ENCODE results near the gene NEDD9. TPM values are rescaled to one million over a fixed set of nuclear protein-coding genes. Genes with fewer than 3 reads are reported as not detected.

NEDD9 gene
- total RNA-seq, 1 donor from 2014 or later: 10.3 TPM

DNA sequence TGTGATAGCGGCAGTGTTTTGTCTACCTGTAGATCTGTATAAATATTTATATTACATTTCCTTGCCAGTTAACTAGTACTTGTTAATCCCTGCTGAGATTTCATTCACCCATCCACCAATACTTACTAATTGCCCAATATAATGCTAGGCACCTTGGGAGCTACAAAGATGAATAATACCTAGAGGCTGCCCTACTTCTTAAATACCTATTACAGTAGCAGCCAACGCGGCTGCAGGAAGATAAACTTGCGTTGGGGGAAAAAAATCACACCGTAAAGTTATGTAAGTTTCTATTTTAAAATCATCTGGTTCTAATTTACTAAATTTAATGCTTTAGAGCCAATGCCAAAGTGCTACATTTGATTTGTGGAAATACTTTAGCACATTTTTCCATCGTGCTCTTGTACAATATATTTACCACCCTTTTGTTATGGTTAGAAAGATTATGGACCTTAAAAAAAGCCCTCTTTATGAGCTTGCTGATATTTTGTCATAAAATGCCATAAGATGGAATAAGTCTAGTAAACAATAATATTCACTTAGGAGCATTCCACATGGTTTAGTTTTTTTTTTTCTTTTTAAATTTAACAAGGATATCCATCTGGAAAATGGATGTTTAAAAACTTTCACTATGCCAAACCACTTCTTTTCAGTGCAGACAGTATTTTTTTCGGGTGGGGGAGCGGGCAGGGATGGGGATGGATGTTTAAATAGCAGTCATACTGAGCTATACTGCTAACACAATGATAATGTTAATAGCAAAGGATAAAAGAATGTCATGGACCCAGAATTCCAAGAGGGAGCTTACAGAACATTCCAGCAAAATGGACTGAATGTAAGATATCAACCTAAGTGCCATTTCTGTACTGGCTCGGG is 13.2 kb upstream of the NEDD9 start:
- Mint-ChIP-seq H3K36me3 (ENCODE audit: unreplicated experiment) (no peaks in the 10 kb centered on the region), H3K4me3 (ENCODE audit: unreplicated experiment) (no peak overlapping the region), H3K9me3 (ENCODE audit: unreplicated experiment) (peaks cover 4% of the 10 kb centered on the region), H3K27me3 (ENCODE audit: unreplicated experiment) (no peaks in the 10 kb centered on the region), H3K4me1 (ENCODE audit: unreplicated experiment) (peaks cover 16% of the 10 kb centered on the region), H3K27ac (ENCODE audit: unreplicated experiment) (peak overlapping the region; percentile 46)
- TF ChIP-seq, protein P1, sequence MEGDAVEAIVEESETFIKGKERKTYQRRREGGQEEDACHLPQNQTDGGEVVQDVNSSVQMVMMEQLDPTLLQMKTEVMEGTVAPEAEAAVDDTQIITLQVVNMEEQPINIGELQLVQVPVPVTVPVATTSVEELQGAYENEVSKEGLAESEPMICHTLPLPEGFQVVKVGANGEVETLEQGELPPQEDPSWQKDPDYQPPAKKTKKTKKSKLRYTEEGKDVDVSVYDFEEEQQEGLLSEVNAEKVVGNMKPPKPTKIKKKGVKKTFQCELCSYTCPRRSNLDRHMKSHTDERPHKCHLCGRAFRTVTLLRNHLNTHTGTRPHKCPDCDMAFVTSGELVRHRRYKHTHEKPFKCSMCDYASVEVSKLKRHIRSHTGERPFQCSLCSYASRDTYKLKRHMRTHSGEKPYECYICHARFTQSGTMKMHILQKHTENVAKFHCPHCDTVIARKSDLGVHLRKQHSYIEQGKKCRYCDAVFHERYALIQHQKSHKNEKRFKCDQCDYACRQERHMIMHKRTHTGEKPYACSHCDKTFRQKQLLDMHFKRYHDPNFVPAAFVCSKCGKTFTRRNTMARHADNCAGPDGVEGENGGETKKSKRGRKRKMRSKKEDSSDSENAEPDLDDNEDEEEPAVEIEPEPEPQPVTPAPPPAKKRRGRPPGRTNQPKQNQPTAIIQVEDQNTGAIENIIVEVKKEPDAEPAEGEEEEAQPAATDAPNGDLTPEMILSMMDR (IDR thresholded peaks at IDR 0.05): no peak
- no peak for DNase-seq (ENCODE audit: extremely low spot score, unreplicated experiment)

DNA sequence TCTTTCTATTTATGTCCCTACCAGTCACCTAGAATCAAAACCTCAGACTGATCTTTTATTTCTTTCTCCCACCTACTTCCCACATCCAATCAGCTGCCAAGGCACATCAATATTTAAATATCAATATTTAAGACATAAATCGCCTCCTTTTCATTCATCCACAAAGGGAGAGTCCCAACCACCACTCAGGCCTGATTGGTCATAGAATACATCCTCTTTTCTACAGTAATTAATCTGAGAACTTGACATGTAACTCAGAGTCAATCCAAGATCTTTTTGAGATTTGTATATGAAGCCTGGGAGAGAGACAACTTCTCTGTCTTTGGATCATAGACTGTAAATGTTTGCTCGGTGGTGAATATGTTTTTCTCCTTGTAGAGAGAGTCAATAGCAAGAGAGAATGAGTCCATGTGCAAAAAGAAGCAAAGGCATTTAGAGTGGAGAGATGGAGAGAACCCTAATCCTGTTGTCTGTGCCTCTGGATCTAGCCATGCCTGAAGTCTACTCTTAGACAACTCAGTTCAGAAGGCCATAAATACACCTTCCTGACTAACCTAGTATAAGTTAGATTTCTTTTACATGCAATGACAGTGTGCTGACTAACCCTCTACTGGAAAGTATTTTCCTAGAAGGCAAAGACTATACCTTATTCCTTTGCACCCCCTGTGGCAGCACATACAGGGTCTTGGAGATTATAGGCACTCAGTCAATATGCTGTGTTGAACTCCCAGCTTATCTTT is 12.1 kb upstream of the NEDD9 start:
- TF ChIP-seq, protein P1 (IDR thresholded peaks at IDR 0.05): no peak

DNA sequence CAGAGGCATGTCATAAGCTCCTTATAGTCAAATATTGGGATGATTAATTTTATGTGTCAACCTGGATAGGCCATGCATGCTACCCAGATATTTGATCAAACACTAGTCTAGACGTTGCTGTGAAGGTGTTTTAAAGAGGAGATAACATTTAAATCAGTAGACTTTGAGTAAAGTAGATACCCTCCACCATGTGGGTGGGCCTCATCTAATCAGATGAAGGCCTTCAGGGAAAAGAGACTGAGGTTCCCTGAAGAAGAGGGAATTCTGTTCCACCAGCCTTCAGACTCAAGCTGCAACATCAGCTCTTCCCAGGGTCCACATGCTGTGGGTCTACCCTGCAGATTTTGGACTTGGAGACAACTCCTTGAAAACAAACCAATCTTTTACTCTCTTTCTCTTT is 11.4 kb upstream of the NEDD9 start:
- TF ChIP-seq, protein P1 (IDR thresholded peaks at IDR 0.05): no peak
- Mint-ChIP-seq H3K9me3 (ENCODE audit: unreplicated experiment) (no peaks in the 10 kb centered on the region), H3K4me1 (ENCODE audit: unreplicated experiment) (peaks cover 16% of the 10 kb centered on the region), H3K36me3 (ENCODE audit: unreplicated experiment) (no peaks in the 10 kb centered on the region), H3K27me3 (ENCODE audit: unreplicated experiment) (no peaks in the 10 kb centered on the region), H3K27ac (ENCODE audit: unreplicated experiment) (no peak overlapping the region), H3K4me3 (ENCODE audit: unreplicated experiment) (no peak overlapping the region)
- no peak for DNase-seq (ENCODE audit: extremely low spot score, unreplicated experiment)

More for the DNA sequence above, 12.1 kb upstream of the NEDD9 start:
- Mint-ChIP-seq H3K4me1 (ENCODE audit: unreplicated experiment) (peaks cover 16% of the 10 kb centered on the region), H3K27ac (ENCODE audit: unreplicated experiment) (no peak overlapping the region), H3K27me3 (ENCODE audit: unreplicated experiment) (no peaks in the 10 kb centered on the region), H3K9me3 (ENCODE audit: unreplicated experiment) (peaks cover 1% of the 10 kb centered on the region), H3K36me3 (ENCODE audit: unreplicated experiment) (no peaks in the 10 kb centered on the region), H3K4me3 (ENCODE audit: unreplicated experiment) (no peak overlapping the region)
- DNase-seq (ENCODE audit: extremely low spot score, unreplicated experiment): no peak

- TF ChIP-seq, protein P1 (IDR thresholded peaks at IDR 0.05): no peak
- H3K36me3 Mint-ChIP-seq (ENCODE audit: unreplicated experiment): no peaks in the 10 kb centered on the region
- H3K9me3 Mint-ChIP-seq (ENCODE audit: unreplicated experiment): no peaks in the 10 kb centered on the region
- H3K27me3 Mint-ChIP-seq (ENCODE audit: unreplicated experiment): no peaks in the 10 kb centered on the region
- H3K4me3 Mint-ChIP-seq (ENCODE audit: unreplicated experiment): no peak overlapping the region
- H3K4me1 Mint-ChIP-seq (ENCODE audit: unreplicated experiment): peaks cover 16% of the 10 kb centered on the region
- H3K27ac Mint-ChIP-seq (ENCODE audit: unreplicated experiment): no peak overlapping the region
- no peak for DNase-seq (ENCODE audit: extremely low spot score, unreplicated experiment)
These were observed 10.2 kb upstream of the NEDD9 start for GRCh38 chr6:11242711-11243110.

GRCh38 chr6:11241793-11242201 is 9.3 kb upstream of the NEDD9 start:
- TF ChIP-seq, protein P1 (IDR thresholded peaks at IDR 0.05): no peak
- Mint-ChIP-seq H3K4me1 (ENCODE audit: unreplicated experiment) (peaks cover 13% of the 10 kb centered on the region), H3K27ac (ENCODE audit: unreplicated experiment) (no peak overlapping the region), H3K4me3 (ENCODE audit: unreplicated experiment) (no peak overlapping the region), H3K36me3 (ENCODE audit: unreplicated experiment) (no peaks in the 10 kb centered on the region), H3K9me3 (ENCODE audit: unreplicated experiment) (no peaks in the 10 kb centered on the region), H3K27me3 (ENCODE audit: unreplicated experiment) (no peaks in the 10 kb centered on the region)
- no peak for DNase-seq (ENCODE audit: extremely low spot score, unreplicated experiment)

Measured in osteocyte (in vitro differentiated cells).